ENCODE data around the gene PIEZO2. TPM values are rescaled to one million over a fixed set of nuclear protein-coding genes. Genes with fewer than 3 reads are reported as not detected.

The PIEZO2 gene
- polyA plus RNA-seq, 1 experiment, result 2.8 TPM

DNA sequence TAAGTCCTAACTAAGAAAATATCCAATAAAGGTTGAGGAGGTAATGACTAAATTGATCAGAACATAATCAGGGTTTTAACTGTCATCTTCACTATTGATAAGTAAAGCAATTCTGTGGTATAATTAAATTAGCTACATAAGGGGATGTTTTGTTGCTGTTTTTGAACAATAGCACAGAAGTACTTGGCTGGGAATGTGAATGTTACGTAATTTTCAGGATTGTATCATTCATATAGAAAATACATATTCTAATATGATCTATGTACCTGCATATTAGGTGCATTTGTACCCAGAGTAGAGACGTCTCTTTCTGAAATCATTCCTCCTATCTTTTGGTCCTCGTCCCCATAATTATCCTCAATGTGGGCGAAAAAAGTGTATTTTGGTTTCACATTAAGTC, 109.0 kb downstream of the PIEZO2 start:
- no peak for DNase-seq (ENCODE audit: low read depth, low spot score)
- no peak overlapping the region for H3K27ac ChIP-seq (ENCODE audit: low read depth, low read length)
- peaks cover 2% of the 10 kb centered on the region for H3K27me3 ChIP-seq (ENCODE audit: control insufficient read depth, insufficient read depth, low read length)
- H3K9me3 ChIP-seq (ENCODE audit: control insufficient read depth, insufficient read depth, low read length), result no peaks in the 10 kb centered on the region; the same call in 1 of the 2 replicates
- TF ChIP-seq, protein P1, sequence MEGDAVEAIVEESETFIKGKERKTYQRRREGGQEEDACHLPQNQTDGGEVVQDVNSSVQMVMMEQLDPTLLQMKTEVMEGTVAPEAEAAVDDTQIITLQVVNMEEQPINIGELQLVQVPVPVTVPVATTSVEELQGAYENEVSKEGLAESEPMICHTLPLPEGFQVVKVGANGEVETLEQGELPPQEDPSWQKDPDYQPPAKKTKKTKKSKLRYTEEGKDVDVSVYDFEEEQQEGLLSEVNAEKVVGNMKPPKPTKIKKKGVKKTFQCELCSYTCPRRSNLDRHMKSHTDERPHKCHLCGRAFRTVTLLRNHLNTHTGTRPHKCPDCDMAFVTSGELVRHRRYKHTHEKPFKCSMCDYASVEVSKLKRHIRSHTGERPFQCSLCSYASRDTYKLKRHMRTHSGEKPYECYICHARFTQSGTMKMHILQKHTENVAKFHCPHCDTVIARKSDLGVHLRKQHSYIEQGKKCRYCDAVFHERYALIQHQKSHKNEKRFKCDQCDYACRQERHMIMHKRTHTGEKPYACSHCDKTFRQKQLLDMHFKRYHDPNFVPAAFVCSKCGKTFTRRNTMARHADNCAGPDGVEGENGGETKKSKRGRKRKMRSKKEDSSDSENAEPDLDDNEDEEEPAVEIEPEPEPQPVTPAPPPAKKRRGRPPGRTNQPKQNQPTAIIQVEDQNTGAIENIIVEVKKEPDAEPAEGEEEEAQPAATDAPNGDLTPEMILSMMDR (IDR thresholded peaks at IDR 0.05; ENCODE audit: low read depth, low read length), result no peak
- H3K4me3 ChIP-seq (ENCODE audit: low read depth, low read length), result no peak overlapping the region
- CTCF ChIA-PET, result interaction anchor here (0.7 to 6.3 kb wide), 26 partner anchors 10 to 513 kb away, joined by 3 to 188 read pairs (median 6); no protein-coding TSS in a partner anchor
- POLR2A ChIA-PET, result no interaction called here

DNA sequence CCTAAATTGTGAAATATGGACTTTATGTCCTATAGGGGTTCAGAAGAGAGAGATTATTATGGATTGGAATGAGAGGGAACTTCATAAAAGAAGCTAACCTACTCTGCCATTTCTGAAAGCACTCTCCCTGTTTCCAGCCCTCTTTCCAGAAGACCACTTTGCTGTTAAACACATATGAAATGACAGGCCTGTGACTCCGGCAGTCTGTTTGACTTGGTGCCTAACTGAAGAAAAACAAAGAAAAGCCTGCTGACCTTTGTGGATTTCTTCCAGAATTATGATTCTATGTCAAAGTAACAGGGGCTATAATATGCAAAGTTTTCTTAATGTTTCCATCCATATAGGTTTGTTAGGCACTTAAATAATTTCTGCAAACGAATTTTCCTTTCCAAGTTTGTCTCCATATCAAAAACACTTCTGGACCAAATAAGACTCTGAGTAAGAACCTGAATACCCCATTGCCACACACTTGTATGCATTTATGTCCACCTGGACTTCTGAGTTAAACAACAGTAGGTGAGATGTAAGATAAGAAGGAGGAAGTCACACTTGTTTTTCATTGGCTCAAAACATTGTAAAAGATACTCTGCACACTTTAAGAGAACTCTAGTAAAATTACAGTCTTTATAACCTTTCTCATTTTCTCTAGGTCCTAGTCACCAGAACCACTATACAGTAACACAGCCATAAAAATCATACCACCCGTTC, 111.7 kb downstream of the PIEZO2 start:
- no peak for DNase-seq (ENCODE audit: low read depth, low spot score)
- TF ChIP-seq, protein P1 (IDR thresholded peaks at IDR 0.05; ENCODE audit: low read depth, low read length), result no peak
- peaks cover 2% of the 10 kb centered on the region for H3K27me3 ChIP-seq (ENCODE audit: control insufficient read depth, insufficient read depth, low read length)
- POLR2A ChIA-PET, result no interaction called here
- no peak overlapping the region for H3K4me3 ChIP-seq (ENCODE audit: low read depth, low read length)
- H3K9me3 ChIP-seq (ENCODE audit: control insufficient read depth, insufficient read depth, low read length), result no peaks in the 10 kb centered on the region
- H3K27ac ChIP-seq (ENCODE audit: low read depth, low read length), result no peak overlapping the region
- CTCF ChIA-PET, result interaction anchor here (1.2 to 6.3 kb wide), 2 partner anchors 116 to 186 kb away, joined by 3 to 188 read pairs; no protein-coding TSS in a partner anchor

DNA sequence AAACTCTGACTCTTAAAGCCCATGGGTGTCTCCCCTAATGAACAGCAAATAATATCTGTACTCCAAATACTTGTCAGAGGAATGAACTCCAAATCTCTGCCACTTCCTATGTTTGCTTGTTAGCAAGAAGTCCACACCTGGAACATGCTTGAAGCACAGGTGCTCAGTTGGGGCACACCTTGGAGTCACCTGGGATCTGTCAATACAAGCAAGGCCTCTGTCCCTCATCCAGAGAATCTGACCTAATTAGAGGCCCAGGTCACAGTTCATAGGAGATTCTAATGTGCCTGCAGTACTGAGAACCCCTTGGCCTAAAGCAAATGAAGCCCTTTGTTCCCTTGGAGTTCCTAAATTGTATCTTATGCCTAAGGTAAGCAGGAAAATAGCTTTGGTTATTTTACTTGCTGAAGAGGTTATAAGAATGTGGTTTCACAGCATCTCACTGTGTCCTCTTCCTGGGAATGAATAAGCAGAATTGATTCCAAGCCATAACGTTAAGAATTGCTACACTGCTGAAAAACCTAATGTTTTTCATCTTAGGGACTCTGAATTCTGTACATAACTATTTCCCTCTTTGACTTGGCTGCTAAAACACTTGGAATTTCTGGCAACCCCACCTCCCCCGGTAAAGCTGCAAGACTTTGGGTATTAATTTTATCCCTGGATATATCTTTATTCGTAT, 113.4 kb downstream of the PIEZO2 start:
- Histone ChIP-seq H3K9me3 (ENCODE audit: control insufficient read depth, insufficient read depth, low read length) (no peaks in the 10 kb centered on the region), H3K27me3 (ENCODE audit: control insufficient read depth, insufficient read depth, low read length) (peaks cover 2% of the 10 kb centered on the region), H3K4me3 (ENCODE audit: low read depth, low read length) (no peak overlapping the region), H3K27ac (ENCODE audit: low read depth, low read length) (no peak overlapping the region)
- CTCF ChIA-PET, result interaction anchor here (1.8 kb wide), 1 partner anchor 184 kb away, joined by 9 read pairs; no protein-coding TSS in a partner anchor
- POLR2A ChIA-PET, result no interaction called here
- TF ChIP-seq, protein P1 (IDR thresholded peaks at IDR 0.05; ENCODE audit: low read depth, low read length), result no peak
- DNase-seq (ENCODE audit: low read depth, low spot score), result no peak

DNA sequence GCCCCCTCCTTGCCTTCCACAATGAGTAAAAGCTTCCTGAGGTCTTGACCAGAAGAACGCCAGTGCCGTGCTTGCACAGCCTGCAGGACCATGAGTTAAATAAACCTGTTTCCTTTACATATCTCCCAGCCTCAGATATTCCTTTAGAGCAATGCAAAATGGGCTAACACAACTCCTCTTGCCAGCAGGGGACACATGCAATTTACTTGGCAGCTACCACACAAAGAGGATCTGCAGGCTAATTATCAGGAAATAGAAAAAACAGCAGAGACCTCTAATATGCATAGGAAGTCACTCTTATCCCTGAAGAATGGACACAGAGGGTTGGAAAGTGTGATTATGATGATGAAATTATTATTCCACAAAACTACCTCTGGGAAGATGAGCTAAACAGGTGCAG, 114.0 kb downstream of the PIEZO2 start:
- Histone ChIP-seq H3K27me3 (ENCODE audit: control insufficient read depth, insufficient read depth, low read length) (peaks cover 4% of the 10 kb centered on the region), H3K4me3 (ENCODE audit: low read depth, low read length) (no peak overlapping the region), H3K27ac (ENCODE audit: low read depth, low read length) (no peak overlapping the region), H3K9me3 (ENCODE audit: control insufficient read depth, insufficient read depth, low read length) (no peaks in the 10 kb centered on the region)
- CTCF ChIA-PET, result interaction anchor here (1.8 kb wide), 1 partner anchor 184 kb away, joined by 9 read pairs; no protein-coding TSS in a partner anchor
- no peak for DNase-seq (ENCODE audit: low read depth, low spot score)
- TF ChIP-seq, protein P1 (IDR thresholded peaks at IDR 0.05; ENCODE audit: low read depth, low read length), result no peak
- POLR2A ChIA-PET, result no interaction called here

DNA sequence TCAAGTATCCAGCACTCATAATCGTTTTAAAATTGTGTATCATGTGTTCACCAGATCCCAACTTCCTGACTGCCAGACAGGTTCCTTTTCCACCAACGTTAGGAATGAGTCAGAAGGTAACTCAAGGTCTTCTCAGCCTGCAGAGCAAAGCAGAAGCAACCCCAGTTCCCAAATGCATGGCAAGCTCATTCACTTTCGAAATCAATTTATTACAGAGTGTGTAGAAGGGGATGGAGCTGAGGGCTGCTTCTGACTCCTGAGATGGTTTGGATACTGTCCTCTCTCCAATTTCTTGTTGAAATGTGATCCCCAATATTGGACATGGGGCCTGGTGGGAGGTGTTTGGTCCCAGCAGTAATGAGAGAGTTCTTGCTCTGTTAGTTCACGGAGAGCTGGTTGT, 114.5 kb downstream of the PIEZO2 start:
- CTCF ChIA-PET, result interaction anchor here (1.8 kb wide), 1 partner anchor 183 kb away, joined by 9 read pairs; no protein-coding TSS in a partner anchor
- TF ChIP-seq, protein P1 (IDR thresholded peaks at IDR 0.05; ENCODE audit: low read depth, low read length), result no peak
- Histone ChIP-seq H3K27ac (ENCODE audit: low read depth, low read length) (no peak overlapping the region), H3K27me3 (ENCODE audit: control insufficient read depth, insufficient read depth, low read length) (peaks cover 4% of the 10 kb centered on the region), H3K9me3 (ENCODE audit: control insufficient read depth, insufficient read depth, low read length) (no peaks in the 10 kb centered on the region), H3K4me3 (ENCODE audit: low read depth, low read length) (no peak overlapping the region)
- no peak for DNase-seq (ENCODE audit: low read depth, low spot score)
- POLR2A ChIA-PET, result no interaction called here
